GM10266 (cell line): ENCODE measurements around the gene ATXN1.

Experiments used
- DNase-seq: peaks from one replicate; pipeline ENCODE4 v3.0.0; 2012; ENCODE audit errors: extremely low spot score
- TF ChIP-seq, protein P1 (sequence below): IDR thresholded peaks from 2 replicates; pipeline ENCODE4 v1.5.1; 2012; ENCODE audit warnings: mild to moderate bottlenecking, low read depth; ENCODE audit not compliant: control insufficient read depth, insufficient read depth; ENCODE audit errors: missing control alignments

ATXN1 gene

DNA sequence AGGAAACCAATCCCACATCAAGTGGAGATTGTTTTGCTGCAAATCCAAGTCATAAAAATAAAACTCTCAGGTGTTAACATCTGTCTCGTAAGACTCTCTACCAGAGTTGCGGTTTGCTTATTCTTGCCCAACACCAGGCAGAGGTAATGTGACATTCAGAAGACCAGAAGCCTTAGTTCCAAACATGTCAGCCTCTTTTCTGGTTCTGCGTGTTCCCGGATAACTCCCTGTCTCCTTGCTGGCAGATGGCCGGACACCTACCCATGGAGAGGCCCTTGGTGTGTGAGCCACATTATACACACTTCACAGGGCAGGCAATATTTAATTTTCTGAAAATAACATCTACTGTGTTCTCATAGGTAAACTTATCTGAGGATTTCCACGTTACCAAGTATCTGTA lies 449.5 kb downstream of the ATXN1 start:
- TF ChIP-seq, protein P1, sequence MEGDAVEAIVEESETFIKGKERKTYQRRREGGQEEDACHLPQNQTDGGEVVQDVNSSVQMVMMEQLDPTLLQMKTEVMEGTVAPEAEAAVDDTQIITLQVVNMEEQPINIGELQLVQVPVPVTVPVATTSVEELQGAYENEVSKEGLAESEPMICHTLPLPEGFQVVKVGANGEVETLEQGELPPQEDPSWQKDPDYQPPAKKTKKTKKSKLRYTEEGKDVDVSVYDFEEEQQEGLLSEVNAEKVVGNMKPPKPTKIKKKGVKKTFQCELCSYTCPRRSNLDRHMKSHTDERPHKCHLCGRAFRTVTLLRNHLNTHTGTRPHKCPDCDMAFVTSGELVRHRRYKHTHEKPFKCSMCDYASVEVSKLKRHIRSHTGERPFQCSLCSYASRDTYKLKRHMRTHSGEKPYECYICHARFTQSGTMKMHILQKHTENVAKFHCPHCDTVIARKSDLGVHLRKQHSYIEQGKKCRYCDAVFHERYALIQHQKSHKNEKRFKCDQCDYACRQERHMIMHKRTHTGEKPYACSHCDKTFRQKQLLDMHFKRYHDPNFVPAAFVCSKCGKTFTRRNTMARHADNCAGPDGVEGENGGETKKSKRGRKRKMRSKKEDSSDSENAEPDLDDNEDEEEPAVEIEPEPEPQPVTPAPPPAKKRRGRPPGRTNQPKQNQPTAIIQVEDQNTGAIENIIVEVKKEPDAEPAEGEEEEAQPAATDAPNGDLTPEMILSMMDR, result no peak

DNA sequence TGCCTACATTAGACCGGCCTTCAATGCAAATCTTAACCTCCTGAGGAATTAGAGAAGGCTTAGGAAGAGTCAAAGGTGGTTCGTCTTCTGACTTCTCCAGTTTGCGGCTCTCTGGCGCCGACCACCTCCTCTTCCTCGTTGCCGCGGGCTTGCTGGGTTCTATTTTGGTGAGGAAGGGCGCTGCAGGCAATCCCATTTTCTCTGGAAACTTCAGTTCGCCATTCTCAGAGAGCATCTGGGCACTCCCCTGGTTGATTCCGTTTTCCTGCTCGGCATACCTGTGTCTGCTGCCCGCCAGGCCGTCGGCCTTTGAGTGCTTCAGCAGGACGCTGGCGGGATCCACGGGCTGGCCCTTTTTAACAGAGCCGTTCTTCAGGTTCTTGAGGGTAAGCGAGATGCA lies 454.9 kb downstream of the ATXN1 start:
- no peak for DNase-seq
- TF ChIP-seq, protein P1, result no peak

More for the DNA sequence above, 449.5 kb downstream of the ATXN1 start:
- no peak for DNase-seq

DNA sequence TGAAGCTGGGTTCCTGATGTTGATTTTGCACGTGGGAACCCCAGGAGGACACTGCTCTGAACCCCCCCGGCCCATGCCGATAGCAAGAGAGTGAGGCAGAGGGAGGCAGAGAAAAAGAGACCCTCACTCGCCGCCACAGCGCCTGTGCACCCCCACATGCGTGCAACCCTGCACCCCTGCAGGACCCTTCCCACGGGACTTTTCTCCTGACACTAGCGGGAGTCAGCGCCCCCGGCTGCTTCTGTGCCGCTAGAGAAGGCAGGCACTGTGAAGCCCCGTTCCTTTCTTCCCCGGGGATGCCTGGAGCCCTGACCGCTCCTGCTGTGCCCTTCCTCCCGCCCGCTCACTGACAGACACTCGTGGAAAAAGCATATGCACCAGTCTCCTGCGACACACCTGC lies 455.5 kb downstream of the ATXN1 start:
- TF ChIP-seq, protein P1, result peak; percentile 3
- DNase-seq, result no peak

DNA sequence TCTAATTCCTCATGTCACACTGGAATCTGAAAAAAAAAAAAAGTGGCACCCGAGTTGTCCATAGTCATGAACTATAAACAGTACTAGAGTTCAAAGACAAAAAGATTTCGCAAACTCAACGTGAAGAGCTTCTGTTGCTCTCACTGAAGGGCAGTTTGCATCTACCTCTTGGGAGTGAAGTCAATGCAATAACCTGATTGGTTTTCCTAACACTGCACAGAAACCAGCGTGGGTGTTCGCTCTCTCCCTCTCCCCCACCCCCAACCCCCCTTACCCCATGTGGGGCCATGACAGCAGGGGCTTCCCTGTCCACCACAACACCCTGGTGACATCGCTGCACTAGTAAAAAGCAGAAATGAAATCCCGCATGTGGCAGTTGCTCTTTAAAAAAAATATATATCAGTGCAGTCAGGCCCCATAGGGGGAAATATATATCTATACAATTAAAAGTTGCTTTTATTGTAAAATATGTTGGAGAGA lies 456.0 kb downstream of the ATXN1 start:
- TF ChIP-seq, protein P1, result no peak
- DNase-seq, result peak; percentile 84

DNA sequence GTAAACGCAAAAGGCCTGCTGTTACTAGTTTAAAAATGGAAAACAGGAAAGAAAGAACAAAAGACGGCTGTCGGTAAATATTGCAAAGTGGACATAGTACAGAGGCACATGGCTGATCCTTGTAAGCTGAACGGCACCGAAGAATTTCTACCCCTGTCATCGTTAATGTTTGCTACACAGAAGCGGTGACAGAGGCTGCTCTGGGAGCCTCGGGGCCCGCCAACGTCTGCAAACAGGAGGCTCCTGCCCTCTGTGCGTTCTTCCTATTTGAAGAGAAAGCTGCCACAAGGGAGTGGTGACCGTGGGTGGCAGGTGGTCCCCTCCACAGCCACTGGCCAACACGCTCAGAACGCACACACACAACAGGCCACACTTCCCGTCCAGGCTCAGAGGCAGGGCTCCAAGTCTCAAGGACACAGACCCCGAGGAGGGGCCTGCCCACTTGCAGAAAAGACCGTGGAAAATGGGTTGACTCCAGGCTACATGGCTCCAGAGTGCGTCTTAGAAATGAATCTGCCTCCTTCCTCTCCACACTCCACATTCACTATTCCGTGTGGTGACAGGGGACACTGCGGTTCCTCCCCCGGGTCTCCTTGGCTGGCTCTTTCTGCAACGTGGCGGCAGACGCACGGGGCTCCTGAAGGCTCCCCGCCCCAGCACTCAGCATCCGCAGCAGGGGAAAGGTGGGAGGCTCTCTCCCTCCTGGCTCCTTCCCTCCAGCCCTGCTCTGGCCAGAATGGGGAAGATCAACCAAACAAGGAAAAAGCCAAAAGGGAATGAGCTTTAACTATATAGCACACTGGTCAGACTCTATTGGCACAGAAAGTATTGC lies 458.3 kb downstream of the ATXN1 start:
- DNase-seq, result no peak
- TF ChIP-seq, protein P1, result no peak

DNA sequence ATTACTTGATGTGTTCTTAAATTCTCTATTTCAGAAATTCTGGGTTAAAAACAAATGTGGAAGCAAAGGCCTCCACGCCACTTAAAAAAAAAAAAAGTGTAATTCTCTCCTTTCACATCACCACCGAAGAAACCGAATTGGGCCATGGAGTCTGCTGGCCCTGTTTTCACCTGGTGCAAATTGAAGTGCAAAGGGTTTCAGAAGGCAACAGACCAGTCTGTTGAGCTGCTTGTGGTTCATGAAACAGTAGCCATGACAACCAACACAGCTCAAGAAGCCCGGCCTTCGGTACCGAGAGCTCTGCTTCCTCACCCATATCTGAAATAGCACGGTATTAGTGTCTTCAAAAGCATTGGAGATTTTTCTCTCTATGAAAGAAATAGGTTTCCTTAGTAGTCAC lies 459.7 kb downstream of the ATXN1 start:
- TF ChIP-seq, protein P1, result no peak
- DNase-seq, result peak; percentile 44

DNA sequence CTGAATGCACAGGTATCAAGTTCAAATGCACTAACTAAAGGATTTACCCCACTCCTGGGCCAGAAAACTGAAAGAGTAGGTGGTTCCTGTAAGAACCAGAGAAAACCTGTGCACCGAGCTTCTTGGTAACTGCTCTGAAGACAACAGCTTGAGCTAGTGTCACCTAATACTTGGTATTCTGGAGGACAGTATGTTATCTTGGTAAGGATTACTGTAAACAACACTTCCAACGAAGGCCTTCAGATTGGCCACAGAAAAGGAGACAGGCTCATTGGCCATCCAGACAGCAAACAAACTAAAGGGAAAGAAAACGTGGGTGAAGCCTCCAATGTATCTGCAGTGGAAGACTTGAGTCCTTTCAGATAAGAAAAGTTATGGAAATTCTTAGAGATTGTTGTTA lies 461.4 kb downstream of the ATXN1 start:
- TF ChIP-seq, protein P1, result no peak
- no peak for DNase-seq
